Measurements from ENCODE around the gene C9orf153.

The C9orf153 gene

DNA sequence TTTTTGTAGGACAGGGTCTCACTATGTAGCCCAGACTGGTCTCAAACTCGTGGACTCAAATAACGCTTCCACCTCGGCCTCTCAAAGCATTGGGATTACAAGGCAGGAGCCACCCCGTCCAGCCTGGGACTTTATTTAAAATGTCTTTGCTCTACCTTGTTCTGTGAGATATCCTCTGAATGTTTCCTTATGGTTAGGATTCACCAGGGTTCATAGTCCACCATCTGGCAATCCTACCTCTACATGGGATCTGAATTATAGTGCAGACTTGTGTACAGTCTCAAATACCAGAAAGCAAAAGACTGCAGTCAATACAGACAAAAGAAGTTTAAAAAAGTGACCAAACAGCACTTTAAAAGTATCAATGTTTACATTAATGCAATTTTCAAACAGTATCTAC lies 12.8 kb upstream of the C9orf153 start:
- DNase-seq (ENCODE audit: low read depth in 2 of 3, low spot score in 2 of 3): no peak

DNA sequence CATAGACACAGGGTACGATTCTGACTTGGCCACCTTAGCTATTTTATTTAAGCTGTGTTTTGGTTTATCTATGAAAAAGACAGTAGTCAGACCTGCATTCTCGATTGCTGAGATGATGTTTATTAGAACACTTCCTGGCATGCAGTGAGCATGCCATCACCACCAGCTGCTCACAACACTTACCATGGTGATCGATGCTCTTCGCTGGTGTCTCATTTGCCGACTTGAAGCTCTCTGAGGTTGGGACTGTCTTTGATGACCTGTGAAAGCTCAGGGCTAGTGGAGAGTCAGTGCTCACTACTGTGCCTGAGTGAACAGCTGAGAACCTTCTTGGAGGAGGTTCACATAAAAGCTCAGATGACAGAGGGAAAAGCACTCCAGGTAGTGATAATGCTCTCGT lies 4.4 kb upstream of the C9orf153 start:
- DNase-seq (ENCODE audit: low read depth in 2 of 3, low spot score in 2 of 3): no peak

DNA sequence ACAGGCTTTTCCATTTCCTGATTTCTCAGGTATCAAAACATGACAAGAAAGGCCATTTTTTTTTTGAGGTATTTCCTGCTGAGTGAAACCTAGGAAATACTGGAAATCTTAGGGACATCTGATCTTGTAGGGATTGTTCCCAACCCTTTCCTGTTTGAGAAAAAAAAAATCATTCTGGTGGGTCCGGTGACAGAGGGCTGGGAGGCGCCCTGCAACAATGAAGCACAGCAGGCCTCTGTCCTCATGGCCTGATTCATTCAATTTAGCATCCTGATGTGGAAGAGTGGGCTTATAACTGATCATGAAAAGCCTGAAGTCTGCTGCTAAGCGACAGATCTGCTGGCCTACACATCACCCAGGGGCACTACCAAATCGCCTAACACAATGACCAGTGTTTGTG lies 3.0 kb upstream of the C9orf153 start:
- DNase-seq (ENCODE audit: low read depth in 2 of 3, low spot score in 2 of 3): no peak

DNA sequence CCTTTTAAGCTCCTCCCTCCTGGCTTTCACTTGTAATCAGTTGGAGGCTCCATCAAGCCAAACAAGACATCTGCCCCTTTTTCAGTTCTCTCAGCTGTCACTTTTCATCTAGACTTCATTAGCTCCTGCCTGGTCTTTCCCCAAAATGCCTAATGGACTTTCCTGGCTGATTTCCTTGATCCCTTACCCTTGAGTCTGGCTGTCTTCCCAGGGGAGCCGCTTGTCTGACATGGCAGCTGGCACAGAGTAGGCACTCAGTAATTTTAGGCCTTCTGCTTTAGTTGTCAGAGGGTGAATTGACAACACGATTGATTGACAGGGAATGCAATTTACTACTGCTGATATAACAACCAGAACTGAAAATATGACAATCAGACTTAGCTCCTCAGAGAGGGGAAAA lies 2.1 kb downstream of the C9orf153 start:
- no peak for DNase-seq (ENCODE audit: low read depth in 2 of 3, low spot score in 2 of 3)

DNA sequence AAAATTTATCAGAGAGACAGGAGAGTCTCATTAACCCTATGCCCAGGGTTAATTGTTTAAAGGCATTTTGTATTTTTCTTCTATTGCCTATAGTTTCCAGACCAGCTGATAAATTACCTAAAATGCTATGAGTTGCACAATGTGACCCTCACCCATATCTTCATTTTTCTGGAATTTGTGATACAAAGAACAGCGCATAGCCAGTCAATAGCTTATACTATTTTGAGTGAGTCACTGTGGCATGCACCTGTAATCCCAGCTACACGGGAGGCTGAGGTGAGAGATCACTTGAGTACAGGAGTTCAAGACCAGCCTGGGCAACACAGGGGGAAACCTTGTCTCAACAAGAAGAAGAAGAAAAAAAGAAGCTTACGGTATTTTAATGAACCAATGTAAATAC lies 2.8 kb downstream of the C9orf153 start:
- no peak for DNase-seq (ENCODE audit: low read depth in 2 of 3, low spot score in 2 of 3)

DNA sequence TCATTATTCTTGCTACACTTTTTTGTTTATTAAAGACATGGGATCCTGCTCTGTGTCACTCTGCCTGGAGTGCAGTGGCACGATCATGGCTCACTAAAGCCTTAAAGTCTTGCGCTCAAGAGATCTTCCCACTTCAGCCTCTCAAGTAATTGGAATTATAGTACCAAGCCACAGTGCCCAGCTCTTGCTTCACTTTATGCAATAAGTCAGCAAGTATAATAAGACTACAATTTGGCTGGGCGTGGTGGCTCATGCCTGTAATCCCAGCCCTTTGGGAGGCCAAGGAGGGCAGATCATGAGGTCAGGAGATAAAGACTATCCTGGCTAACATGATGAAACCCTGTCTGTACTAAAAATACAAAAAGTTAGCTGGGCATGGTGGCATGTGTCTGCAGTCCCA lies 5.9 kb downstream of the C9orf153 start:
- DNase-seq (ENCODE audit: low read depth in 2 of 3, low spot score in 2 of 3): no peak

DNA sequence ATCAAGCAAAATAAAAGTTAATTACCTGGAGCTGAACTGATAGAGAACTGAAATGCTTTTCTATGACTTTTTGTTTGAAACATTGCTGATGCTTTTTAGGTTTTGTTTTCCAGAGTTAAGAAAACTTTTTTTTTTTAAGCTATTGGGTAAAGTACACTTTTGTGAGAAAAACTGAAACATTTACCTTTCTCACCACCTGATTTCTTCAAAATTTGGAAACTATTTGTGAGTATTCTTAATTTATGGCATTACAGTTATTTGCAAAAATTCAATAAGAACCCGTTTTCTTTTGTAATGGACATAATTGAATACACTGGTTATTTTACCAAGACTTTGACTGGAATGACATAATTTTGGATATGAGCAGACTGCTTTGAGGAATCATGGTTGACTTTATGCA lies 6.6 kb downstream of the C9orf153 start:
- DNase-seq (ENCODE audit: low read depth in 2 of 3, low spot score in 2 of 3): no peak

DNA sequence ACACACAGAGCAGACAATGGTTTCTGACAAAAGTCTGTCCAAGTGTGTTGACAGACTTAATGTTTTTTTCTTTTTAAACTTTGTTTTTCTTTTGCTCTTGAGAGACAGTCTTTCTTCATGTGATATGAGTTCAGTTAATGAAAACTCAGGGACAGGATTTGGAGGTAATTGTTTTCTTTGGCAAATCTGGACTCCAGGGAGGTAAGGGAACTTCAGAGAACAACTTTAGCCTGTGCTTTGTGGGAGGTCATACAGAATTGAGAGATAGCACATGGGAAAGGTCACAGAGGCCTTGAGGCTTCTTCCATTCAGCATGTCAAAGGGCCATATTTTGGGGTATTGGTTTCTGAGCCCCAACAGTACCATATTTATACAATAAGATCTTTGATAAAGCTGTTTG lies 9.3 kb downstream of the C9orf153 start:
- no peak for DNase-seq (ENCODE audit: low read depth in 2 of 3, low spot score in 2 of 3)

DNA sequence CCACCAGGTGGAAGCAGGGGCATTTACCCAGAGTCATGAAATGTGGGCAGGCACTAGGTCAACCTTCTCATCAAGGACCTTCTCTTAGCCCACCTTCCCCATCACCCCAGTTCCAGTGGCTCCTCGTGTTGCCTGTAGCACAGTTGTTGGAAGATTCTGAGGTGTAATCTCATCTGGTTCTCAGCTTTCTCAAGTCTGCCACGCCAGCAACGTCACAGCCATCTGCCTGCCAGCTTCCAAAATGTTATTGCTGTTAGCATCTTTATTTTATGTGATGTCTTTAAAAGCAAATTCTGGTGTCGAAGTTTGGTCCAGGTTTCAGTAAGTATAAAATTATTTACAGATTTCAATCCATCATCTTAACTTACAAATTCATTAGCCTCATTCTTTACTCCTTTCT lies 10.7 kb downstream of the C9orf153 start:
- no peak for DNase-seq (ENCODE audit: low read depth in 2 of 3, low spot score in 2 of 3)

DNA sequence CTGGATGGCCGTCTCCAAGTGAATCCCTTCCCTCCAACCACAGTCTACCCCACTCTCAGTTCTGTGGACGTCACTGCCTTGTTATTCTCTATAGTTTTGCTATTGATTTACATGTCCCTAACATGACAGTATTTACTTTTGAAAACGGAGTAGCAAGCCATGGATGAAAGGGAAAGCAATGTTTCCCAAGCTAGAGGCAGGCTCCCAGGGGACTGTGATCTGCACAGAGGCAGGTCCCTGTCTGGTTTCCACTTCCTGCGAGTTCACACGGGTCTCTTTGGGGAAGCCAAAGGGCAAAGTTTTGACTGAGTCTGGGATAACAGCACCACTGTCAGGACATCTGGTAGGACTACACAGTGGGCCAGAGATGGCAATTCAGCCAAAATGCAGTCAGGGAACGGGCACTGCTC lies 12.7 kb downstream of the C9orf153 start:
- no peak for DNase-seq (ENCODE audit: low read depth in 2 of 3, low spot score in 2 of 3)

DNA sequence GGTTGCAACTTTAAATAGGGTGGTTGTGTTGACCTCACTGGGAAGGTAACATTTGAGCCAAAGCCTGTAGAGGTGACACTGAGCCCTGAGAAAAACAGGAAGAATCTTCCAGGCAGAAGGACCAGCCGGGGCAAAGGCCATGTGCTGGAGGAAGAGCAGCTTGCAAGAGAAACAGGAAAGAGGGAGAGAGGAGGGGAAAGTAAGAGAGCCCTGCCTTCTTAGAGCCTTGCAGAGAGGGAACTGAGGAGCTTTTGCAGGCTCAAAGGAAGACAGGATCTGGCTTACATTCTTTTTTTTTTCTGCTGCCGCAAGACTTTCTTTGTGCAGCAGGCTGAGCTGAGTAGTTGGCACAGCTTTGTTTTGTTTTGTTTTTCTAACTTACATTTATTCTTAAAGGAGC lies 17.4 kb downstream of the C9orf153 start:
- no peak for DNase-seq (ENCODE audit: low read depth in 2 of 3, low spot score in 2 of 3)

DNA sequence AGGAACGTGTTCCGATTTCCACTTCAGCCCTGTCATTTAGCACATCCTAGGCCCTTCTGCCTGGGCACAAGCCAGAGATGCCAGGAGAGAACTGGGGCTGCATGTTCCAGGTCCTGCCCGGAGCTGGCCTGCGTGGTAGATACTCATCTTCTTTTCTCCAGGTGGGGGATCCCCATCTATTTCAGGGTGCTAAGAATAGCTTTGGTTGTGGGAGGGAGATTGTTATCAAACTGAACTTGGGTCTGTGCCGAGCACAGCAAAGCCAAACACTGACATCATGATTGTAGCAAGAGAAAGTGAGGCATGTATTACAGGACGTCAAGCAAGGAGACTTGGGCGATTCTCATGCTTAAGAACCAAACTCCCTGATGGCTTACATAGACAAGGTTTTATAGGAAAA lies 18.2 kb downstream of the C9orf153 start:
- DNase-seq (ENCODE audit: low read depth in 2 of 3, low spot score in 2 of 3): no peak

DNA sequence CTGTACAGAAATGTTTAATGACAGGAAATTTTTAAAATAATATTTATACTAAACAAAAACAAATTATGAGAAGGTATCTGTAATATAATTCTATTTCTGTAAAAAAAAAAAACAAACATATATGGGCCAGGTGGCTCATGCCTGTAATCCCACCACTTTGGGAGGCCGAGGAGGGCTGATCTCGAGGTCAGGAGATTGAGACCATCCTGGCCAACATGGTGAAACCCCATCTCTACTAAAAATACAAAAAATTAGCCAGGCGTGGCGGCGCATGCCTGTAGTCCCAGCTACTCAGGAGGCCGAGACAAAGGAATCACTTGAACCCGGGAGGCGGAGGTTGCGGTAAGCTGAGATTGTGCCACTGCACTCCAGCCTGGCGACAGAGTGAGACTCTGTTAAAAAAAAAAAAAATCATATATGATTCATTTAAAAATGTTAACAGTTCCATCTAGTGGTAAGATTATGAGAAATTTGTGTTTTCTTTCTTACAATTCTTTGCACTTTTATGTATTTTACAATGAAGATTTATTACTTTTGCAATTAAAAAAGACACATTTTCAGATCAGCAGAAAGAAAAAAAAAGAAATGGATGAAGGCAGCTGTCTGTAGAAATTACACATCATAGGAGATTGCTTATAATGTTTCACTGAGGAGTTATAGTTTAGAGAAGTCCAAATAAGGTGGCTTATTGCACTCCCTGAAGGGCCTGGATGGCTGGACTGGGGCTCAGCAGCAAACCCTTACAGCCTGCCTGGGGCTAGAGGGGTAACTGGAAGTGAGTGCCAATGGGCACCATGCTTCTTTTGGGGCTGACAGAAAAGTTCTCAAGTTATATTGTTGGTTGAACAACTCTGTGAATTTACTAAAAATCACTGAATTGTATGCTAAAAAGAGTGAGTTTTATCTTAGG lies 20.3 kb downstream of the C9orf153 start:
- no peak for DNase-seq (ENCODE audit: low read depth in 2 of 3, low spot score in 2 of 3)

DNA sequence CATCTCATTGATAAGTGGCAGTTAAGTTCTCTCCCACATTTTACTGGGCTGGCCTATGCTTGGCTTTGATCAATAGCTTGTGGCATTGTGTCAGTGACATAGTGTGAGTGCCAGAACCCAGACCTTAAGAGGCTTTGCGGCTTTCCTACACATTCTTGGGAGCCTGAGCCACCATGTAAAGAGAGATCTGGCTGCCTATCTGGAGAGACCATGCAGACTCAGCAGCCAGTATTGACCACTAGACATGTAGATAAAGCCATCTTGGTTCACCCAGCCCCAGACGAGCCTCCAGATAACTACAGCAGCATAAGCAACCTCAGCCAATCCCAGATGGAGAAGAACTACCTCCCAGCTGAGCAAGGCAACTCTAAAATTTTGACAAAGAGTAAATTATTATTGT lies 28.6 kb downstream of the C9orf153 start:
- DNase-seq (ENCODE audit: low read depth in 2 of 3, low spot score in 2 of 3): no peak

DNA sequence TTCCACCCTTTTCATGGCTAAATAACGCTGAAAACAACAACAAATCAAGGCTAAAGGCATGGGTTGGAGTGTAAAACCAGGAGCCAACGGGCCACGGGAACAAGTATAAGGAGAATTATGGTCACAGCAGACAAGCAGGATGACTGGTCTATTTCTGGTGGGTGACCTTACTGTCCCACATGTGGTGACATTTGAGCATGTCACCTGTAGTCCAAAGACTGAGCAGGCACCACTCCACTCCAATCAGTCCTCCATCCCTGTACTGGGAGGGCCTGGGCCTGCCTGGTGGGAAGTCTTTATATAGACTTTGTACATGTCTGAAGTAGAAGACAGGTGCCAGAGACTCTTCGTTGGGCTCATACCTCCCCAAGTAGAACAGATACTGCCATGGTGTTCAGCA lies 36.8 kb downstream of the C9orf153 start:
- DNase-seq (ENCODE audit: low read depth in 2 of 3, low spot score in 2 of 3): no peak

DNA sequence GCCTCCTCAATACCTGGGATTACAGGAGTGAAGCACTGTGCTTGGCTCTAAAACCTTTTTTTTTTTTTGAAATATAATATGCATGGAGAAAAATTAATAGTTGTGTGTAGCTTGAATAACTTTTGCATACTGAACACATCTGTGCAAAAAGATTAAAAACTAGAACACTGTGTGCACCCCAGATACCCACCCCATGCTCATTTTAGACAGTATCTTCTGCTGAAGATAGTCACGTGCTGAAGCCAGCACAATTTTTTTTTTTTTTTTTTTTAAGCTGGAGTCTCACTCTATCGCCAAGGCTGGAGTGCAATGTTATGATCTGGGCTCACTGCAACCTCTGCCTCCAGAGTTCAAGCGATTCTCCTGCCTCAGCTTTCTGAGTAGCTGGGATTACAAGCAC lies 39.9 kb downstream of the C9orf153 start:
- DNase-seq (ENCODE audit: low read depth in 2 of 3, low spot score in 2 of 3): no peak

DNA sequence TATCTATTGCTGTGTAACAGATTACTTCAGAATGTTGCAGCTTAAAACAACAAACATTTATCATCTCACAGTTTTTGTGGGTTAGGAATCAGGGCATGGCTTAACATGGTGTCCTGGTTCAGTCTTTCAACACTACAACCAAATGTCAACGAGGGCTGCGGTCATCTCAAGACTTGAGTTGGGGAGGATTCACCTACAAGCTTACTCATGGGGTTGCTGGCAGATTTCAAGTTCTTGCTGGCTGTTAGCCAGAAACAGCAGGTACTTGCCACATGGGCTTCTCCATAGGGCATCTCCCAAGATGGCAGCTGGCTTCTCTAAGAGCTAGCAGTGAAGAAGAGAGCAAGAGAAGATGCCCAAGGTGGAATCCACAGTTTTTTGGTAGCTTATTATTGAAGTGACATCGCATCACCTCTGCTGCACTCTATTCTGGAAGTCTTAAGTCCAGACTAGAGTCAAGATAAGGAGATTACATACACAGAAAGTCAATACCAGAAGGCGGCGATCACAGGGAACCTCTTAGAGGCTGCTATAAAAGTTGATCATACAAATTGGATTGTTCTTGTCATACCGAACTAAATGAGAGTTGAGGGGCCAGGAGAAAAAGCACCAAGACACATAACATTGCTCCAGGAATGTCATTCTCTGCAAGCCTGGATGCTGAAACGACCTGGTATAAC lies 42.2 kb downstream of the C9orf153 start:
- no peak for DNase-seq (ENCODE audit: low read depth in 2 of 3, low spot score in 2 of 3)

DNA sequence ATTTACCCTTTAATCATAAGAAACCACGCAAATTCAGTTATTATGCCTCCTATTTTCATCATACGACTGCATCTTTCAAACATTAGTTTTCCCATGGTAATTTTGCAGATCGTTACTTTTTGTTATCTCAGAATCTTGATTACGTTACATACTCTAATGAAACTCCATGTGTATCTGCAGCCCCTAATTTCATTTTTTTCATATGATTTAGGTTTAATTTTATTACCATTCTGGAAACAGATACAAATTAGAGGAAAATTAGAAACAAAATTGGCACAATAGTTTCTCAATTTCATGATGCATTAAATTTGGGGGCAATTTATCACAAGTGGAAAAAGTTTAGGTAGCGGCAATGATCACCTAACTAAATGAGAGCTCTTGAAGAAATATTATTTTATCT lies 52.3 kb downstream of the C9orf153 start:
- DNase-seq (ENCODE audit: low read depth in 2 of 3, low spot score in 2 of 3): no peak

DNA sequence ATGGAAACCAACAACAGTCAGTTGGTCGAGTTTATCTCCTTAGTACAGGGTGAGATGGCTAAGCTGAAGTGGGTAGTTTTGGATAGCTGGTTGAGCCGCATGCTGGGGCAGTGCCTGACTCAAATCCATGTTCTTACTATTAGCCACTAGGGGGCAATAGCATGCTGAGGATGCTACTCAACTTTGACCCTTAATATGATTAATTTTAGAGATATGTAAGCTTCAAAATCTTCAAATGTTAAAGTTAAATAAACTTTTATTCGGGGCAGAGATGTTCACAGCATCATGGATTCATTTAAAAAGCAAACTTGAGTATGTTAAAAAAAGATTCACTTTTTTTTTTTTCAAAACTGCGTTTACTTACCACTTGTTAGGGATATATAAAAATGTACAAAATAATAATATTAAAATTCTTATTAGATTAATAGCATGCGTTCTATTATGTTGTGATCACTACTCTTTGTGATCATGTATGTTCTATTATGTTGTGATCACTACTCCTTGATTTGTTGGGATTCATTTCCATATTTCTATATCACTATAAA lies 57.0 kb downstream of the C9orf153 start:
- no peak for DNase-seq (ENCODE audit: low read depth in 2 of 3, low spot score in 2 of 3)

DNA sequence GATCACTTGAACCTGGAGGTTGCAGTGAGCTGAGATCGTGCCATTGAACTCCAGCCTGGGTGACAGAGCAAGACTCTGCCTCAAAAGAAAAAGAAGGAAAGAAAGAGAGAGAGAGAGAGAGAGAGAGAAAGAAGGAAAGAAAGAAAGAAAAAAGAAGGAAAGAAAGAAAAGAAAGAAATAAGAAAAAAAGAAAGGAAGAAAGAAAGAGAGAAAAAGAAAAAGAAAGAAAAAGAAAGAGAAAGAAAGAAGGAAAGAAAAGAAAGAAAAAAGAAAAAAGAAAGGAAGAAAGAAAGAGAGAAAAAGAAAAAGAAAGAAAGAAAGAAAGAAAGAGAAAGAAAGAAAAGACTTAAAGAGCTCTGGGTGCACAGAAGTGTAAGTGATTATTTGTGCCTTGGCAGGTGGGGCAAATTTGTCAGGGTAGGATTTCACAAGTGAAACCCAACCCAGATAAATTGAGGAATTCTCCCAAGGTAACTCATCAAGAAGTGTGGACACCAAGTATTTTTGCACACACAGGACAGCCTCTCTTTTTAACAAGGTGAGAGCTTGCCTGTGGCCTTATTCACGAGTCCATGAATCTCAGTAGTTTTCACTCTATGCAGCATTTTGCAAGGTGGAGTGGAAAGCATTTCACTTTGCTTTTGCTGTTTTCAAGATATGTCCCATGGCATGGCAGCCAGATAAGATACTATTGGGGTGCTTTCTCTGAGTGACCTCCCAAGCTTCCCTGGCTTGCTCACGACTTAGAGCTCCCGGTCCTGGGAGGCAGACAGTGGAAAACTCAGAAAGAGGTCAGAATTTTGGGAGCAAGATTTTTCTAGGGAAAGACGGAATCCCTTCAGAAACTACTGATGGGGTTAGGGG lies 57.8 kb downstream of the C9orf153 start:
- no peak for DNase-seq (ENCODE audit: low read depth in 2 of 3, low spot score in 2 of 3)

DNA sequence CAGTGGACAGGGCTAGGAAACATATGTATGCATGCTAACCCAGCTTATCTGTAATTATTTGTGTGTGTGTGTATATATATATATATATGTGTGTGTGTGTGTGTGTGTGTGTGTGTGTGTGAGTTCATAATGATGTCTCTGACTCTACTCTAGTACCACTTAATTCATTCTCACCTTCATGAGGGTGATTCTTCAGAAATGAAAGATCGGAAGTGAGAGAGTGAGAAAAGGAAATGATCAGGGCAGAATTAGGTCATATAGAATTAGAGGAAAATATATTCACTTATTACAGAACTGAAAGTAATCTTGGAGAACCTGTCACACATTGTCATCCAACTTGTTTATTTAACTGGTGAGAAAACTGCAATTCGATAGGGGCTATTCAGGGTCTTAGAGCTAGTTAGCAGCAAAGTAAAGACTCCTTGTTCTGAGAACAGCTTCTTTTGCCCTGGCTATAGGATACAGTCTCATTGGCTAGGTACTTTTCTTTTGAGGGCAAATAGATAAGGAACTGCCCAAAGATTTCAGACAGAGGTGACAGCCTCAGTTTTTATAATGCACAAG lies 58.8 kb downstream of the C9orf153 start:
- DNase-seq (ENCODE audit: low read depth in 2 of 3, low spot score in 2 of 3): no peak
